Measurements from ENCODE around the gene CRACDL.

CRACDL gene

GRCh38 chr2:98852932-98853331 lies 83.1 kb downstream of the CRACDL start:
- no peak for DNase-seq

GRCh38 chr2:98850074-98850473 lies 86.0 kb downstream of the CRACDL start:
- no peak for DNase-seq

DNA sequence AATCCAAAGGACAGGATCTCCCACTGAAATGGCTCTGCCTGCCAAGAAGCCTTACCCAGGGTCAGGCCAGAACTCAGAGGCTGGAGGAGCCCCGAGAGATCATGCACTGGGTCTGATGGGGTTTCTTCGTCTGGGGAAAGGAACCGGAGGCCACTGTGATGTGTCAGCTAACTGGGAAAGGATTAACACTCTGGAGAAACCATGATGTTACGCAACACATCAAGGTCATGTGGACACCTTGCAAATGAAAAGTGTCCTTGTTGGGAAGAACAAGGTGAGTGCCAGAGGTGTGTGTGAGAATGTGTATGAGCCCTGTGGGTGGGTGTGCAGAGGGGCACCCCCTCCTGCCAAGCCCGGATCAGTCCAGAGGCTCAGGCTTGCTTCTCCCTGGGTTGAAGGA lies 86.9 kb downstream of the CRACDL start:
- no peak for DNase-seq

- no peak for DNase-seq
These were observed 88.2 kb downstream of the CRACDL start for GRCh38 chr2:98847853-98848252.

- no peak for DNase-seq
These were observed 90.0 kb downstream of the CRACDL start for GRCh38 chr2:98846041-98846440.

DNA sequence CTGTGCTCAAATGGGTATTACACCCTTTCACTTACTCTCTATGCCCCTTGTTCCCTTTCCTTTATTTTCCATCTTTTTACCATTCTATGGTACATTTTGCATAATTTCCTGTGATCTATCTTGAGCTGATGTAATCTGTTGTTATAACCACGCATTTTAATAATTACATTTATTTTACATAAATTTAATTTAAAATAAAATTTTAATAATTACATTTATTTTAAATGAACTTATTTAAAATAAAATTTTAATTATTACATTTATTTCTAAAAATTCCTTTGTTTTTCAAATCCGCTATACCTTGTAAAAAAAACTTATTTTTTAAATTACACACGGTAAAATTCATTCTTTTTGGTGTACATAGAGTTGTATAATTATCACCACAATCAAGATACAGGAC lies 93.9 kb downstream of the CRACDL start:
- DNase-seq = no peak

DNA sequence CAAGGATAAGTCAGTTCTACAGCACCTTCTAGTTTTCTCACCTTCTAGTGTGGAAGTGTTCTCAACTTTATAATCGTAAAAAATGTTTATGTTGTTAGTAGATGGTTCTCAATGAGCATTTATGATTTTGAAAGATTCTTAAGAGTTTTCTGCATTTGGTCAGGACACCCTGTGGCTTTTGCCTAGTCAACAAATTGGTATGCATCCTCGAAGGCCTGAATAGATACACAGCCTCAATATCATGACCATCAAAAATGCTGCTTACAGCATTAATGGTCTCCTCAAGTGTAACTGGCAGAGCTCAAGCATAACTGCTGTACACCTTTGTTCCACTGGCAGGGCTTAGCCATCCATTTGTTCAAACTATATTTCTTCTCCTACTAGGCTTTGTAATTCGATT lies 96.7 kb downstream of the CRACDL start:
- DNase-seq = no peak

DNA sequence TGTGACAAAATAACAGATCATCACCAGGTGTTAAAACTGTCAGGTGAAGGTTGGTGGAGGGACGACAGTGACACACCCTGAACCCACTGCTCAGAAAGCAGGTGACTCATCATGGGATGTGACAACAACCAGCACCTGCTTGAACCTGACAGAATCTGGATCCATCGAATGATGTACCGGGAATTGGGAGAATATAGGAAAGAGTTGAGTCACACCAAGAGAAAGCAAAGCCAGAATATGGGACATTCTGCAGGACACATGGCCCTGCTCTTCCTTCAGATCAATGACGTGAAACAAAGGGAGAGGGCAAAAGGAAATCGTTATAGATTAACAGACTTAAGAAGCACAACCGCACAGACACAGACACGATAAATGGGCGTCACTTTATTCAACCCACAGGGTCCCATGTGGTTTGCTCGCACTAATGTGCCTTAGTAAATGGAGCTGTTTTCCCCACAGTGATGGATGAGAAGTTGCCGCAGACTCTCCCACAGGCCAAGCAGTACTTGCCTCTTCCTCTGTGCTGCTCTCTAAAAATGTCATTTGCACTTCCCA lies 100.1 kb downstream of the CRACDL start:
- DNase-seq = peak; percentile 51 to 76

DNA sequence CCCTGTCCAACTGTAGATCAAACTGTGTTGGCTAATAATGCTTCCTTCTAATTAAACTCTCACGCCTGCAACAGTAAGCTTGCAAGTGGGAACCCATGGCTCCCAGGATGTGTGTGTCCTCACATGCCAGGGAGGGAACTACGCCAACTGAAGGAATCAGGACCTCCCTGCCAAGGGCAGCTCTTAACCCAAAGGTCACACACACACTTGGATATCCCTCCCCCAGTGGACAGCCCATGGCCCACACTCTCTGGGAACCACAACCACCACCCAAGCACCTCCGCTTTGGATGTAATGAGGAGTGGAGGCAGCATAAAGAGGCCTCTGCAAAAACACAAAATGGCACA lies 102.1 kb downstream of the CRACDL start:
- DNase-seq = no peak

- no peak for DNase-seq
These were observed 102.7 kb downstream of the CRACDL start for GRCh38 chr2:98833172-98833916.

- no peak for DNase-seq
These were observed 103.9 kb downstream of the CRACDL start for GRCh38 chr2:98832172-98832571.

GRCh38 chr2:98830571-98831145 lies 105.4 kb downstream of the CRACDL start:
- no peak for DNase-seq

DNA sequence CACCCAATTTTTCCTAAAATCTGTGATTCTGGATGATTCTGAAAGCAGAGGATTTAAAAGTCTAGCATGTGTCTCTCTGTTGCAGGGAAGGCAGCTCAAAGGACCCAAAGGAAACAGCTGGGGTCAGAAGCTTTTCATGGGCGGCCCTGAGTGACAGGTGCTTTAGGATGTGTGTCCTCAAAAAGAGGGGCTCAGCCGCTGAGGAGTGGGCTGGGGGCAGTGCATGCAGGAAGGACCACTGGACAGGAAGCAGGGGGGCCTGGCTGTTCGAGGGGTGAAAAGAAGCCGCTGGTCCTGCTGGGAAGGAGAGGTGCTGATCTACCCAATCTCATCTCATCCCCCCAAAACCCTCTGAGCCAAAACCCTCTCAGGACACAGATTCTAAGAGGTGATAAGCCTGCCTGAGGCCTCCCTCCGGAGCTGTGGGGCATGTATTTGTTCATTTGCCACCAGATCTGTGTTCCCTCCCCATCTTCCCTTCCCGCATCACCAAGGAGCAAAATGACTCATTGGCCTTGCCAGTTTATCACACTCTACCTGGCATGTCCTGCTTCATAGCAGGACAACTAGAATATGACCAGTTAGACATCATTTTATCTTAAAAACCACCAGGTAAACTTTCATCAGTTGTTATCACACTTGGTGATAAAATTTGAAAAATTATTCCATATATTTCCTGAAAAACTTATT lies 106.3 kb downstream of the CRACDL start:
- no peak for DNase-seq

DNA sequence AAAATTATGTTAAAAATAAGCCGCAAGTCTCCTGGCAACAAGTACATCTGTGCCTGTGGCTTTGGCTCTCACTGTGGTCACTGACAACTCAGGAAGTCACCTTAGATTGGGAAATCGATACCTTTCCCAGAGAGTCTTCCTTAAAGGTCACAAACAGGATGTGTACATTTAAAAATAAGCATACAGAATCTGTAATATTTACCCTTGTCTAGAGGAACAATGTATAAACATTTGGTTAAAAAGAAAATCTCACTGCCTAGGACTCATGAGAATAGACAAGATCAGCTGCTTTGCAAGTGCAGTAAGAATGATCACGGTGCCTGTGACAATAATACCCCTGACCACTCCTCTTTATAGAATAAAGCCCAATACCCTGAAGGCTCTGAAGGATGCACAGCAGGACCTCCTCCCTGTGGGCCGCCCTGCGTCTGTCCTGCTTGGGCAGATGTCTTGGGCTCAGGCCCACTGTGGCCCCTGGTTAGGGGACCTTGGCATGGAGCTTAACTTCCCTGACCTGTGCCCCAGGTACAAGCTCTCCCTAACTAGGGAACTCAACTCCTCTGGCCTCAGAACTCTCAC lies 107.1 kb downstream of the CRACDL start:
- peak; percentile 29 to 72 for DNase-seq

DNA sequence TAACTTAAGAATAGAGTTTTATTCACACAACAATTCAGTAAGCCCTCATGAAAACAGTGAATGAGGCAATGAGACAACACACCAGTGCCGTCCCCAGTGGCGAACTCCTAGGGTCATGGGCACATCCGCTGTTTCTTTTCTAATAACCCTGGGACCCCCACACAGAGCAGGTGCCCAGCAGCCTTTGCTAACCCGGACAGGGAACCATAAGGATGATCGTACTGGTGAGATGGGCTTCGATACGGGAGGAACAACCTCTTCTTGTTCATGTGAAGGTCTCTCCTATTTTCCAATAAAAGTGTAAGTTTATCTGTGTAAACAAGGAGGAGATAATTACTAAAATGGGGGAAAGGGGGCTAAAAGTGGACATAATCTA lies 107.7 kb downstream of the CRACDL start:
- DNase-seq = no peak

GRCh38 chr2:98827625-98828368 lies 108.2 kb downstream of the CRACDL start:
- DNase-seq = no peak

- no peak for DNase-seq
These were observed 109.2 kb downstream of the CRACDL start for GRCh38 chr2:98826856-98827255.

- no peak for DNase-seq
These were observed 110.2 kb downstream of the CRACDL start for GRCh38 chr2:98825858-98826257.

DNA sequence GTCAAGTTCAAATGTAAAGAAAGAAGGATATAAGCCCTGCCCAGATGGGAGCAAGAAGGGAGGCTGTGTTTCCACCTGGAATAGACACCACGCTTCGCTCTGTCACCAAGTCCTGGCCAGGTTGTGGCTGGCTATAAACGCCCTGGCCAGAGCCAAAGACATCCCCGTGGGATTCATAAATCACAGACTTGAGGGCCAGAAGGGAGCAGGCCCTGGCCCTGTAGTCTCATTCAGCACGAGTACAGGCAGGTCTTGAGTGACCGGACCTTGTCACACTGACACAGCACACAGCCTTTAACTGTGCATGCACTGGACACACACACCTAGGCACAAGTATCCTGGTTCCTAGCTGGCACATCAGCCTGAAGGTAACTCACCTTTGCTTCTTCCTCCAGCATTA lies 110.6 kb downstream of the CRACDL start:
- no peak for DNase-seq

GRCh38 chr2:98825020-98825350 lies 111.0 kb downstream of the CRACDL start:
- DNase-seq = no peak

DNA sequence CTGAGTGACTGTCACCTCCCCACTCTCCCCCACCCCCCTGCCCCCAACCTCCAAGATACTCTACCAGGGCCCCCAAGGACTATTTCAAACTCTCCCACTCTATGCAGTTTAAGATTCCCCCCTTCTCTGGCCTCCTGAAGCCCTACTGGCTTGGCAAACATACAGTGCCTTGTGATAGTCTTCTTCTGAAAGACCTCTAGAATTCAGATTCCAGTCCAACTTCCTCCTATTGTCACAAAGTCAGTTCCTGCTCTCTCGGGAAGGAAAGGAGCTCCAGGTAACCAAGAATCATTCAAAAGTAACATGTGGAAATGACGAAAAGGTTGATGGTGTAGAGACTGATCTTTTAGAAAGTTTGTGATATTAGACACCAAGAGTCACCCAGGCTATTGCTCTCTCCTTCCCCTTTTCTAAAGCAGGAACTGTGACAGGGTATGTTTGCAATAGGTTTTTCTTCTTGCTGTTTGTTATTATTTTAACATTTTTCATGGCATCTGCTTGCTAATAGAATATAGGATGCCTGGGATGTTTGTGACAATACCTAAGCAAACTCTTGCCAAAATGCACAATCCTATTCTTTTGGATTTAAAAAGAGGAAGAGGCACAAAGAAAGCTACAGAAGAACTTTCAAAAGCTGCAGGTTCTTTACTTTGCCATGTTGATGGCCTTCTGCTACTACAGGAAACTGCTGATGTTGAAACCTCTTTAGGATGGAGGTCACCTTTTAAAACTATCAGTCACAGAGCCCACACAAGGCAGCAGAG lies 111.6 kb downstream of the CRACDL start:
- DNase-seq = no peak

Data from CD4-positive, alpha-beta T cell treated with Interferon alpha-2 for 1 hour (primary cell).